ENCODE data around the gene DCXR. TPM values are rescaled to one million over a fixed set of nuclear protein-coding genes. Genes with fewer than 3 reads are reported as not detected.

Gene DCXR
- total and polyA plus RNA-seq, 9 donors: 16.7 to 217 (median 131) TPM

GRCh38 chr17:81999976-82000802, 37.3 kb downstream of the DCXR start:
- H3K4me3 ChIP-seq: no peak overlapping the region
- WGBS, 3 donors: 76 to 83% (median 77%) methylated on average over 36 of the region's 36 CpGs
- DNase-seq: no peak
- no peak overlapping the region for H3K27ac ChIP-seq
- no peak for TF ChIP-seq EP300 (IDR thresholded peaks at IDR 0.05)
- no peak for TF ChIP-seq CTCF (IDR thresholded peaks at IDR 0.05)
- no peak for TF ChIP-seq POLR2A (IDR thresholded peaks at IDR 0.05)
- no peaks in the 10 kb centered on the region for H3K27me3 ChIP-seq
- H3K9me3 ChIP-seq: no peaks in the 10 kb centered on the region
- no peaks in the 10 kb centered on the region for H3K36me3 ChIP-seq
- intact Hi-C loops (cut with DNase I): loop anchor here in 2 of 4 donors (5.0 to 10.0 kb wide), 2 partner anchors 38 to 55 kb away; partner anchors contain the start of genes GPS1 (in 1 of the 2), NOTUM (in 1 of the 2) and RFNG (in 1 of the 2)
- H3K4me1 ChIP-seq (ENCODE audit: insufficient read depth): peaks cover 7% of the 10 kb centered on the region

- Histone ChIP-seq H3K9me3 (no peaks in the 10 kb centered on the region), H3K27me3 (no peaks in the 10 kb centered on the region), H3K36me3 (no peaks in the 10 kb centered on the region), H3K4me1 (ENCODE audit: insufficient read depth) (peaks cover 7% of the 10 kb centered on the region), H3K4me3 (no peak overlapping the region), H3K27ac (no peak overlapping the region)
- DNase-seq: no peak
- TF ChIP-seq CTCF (IDR thresholded peaks at IDR 0.05): no peak
- no peak for TF ChIP-seq POLR2A (IDR thresholded peaks at IDR 0.05)
- no peak for TF ChIP-seq EP300 (IDR thresholded peaks at IDR 0.05)
- intact Hi-C loops (cut with DNase I): loop anchor here in 1 of 4 donors (10.0 kb wide), 1 partner anchor 55 kb away; the partner anchor contains the start of genes GPS1 and RFNG
- 82 to 92% (median 89%) methylated on average over 12 of the region's 12 CpGs for WGBS, 3 donors
Measured at GRCh38 chr17:81999587-81999975, 37.9 kb downstream of the DCXR start.

- Histone ChIP-seq H3K27me3 (no peaks in the 10 kb centered on the region), H3K27ac (no peak overlapping the region), H3K36me3 (no peaks in the 10 kb centered on the region), H3K4me3 (no peak overlapping the region), H3K4me1 (ENCODE audit: insufficient read depth) (peaks cover 5% of the 10 kb centered on the region), H3K9me3 (no peaks in the 10 kb centered on the region)
- no peak for TF ChIP-seq POLR2A (IDR thresholded peaks at IDR 0.05)
- no peak for TF ChIP-seq EP300 (IDR thresholded peaks at IDR 0.05)
- TF ChIP-seq CTCF (IDR thresholded peaks at IDR 0.05): no peak
- intact Hi-C loops (cut with DNase I): loop anchor here in 1 of 4 donors (10.0 kb wide), 1 partner anchor 56 kb away; the partner anchor contains the start of genes GPS1 and RFNG
- 87 to 91% (median 88%) methylated on average over 14 of the region's 14 CpGs for WGBS, 3 donors
- no peak for DNase-seq
Measured at GRCh38 chr17:81998691-81999438, 38.6 kb downstream of the DCXR start.

GRCh38 chr17:81998212-81998611, 39.3 kb downstream of the DCXR start:
- TF ChIP-seq EP300 (IDR thresholded peaks at IDR 0.05) (no peak), CTCF (IDR thresholded peaks at IDR 0.05) (no peak), POLR2A (IDR thresholded peaks at IDR 0.05) (no peak)
- intact Hi-C loops (cut with DNase I): loop anchor here in 1 of 4 donors (10.0 kb wide), 1 partner anchor 57 kb away; the partner anchor contains the start of genes GPS1 and RFNG
- Histone ChIP-seq H3K4me1 (ENCODE audit: insufficient read depth) (peaks cover under 1% of the 10 kb centered on the region), H3K9me3 (no peaks in the 10 kb centered on the region), H3K4me3 (no peak overlapping the region), H3K27me3 (no peaks in the 10 kb centered on the region), H3K36me3 (no peaks in the 10 kb centered on the region), H3K27ac (no peak overlapping the region)
- WGBS, 3 donors: 85 to 88% (median 85%) methylated on average over 7 of the region's 7 CpGs
- no peak for DNase-seq
